ENCODE results near the gene TRPV3.

DNA sequence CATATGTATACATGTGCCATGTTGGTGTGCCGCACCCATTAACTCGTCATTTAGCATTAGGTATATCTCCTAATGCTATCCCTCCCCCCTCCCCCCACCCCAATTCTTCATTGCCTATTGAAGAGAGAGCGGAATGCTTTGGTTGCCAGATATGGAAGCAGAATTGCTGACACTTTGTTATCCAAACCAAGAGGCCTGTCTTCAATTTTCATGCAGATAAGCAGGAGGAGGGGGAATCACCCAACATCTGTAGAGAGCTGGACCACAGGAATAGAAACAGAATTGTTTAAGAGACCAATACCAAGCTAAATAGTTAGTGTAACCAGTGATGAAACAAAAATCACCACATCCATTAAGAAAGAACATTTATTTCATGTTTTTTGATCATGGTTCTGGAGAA, 74.8 kb downstream of the TRPV3 start:
- no peak for TF ChIP-seq EZH2 (IDR thresholded peaks at IDR 0.05; ENCODE audit: low read length)
- TF ChIP-seq, protein P1, sequence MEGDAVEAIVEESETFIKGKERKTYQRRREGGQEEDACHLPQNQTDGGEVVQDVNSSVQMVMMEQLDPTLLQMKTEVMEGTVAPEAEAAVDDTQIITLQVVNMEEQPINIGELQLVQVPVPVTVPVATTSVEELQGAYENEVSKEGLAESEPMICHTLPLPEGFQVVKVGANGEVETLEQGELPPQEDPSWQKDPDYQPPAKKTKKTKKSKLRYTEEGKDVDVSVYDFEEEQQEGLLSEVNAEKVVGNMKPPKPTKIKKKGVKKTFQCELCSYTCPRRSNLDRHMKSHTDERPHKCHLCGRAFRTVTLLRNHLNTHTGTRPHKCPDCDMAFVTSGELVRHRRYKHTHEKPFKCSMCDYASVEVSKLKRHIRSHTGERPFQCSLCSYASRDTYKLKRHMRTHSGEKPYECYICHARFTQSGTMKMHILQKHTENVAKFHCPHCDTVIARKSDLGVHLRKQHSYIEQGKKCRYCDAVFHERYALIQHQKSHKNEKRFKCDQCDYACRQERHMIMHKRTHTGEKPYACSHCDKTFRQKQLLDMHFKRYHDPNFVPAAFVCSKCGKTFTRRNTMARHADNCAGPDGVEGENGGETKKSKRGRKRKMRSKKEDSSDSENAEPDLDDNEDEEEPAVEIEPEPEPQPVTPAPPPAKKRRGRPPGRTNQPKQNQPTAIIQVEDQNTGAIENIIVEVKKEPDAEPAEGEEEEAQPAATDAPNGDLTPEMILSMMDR (optimal IDR thresholded peaks at IDR 0.05 in 1 of 3, IDR thresholded peaks at IDR 0.05 in 1 of 3, conservative IDR thresholded peaks at IDR 0.05 in 1 of 3; ENCODE audit: extremely low read depth in 1 of 3, insufficient read depth in 2 of 3, low read length in 3 of 3): no peak

Measured in keratinocyte (primary cell).